ENCODE results near the gene RPL7A. TPM values are rescaled to one million over a fixed set of nuclear protein-coding genes. Genes with fewer than 3 reads are reported as not detected.

Gene RPL7A
- total and polyA plus RNA-seq, 12 donors = 859 to 3,182 (median 927) TPM

DNA sequence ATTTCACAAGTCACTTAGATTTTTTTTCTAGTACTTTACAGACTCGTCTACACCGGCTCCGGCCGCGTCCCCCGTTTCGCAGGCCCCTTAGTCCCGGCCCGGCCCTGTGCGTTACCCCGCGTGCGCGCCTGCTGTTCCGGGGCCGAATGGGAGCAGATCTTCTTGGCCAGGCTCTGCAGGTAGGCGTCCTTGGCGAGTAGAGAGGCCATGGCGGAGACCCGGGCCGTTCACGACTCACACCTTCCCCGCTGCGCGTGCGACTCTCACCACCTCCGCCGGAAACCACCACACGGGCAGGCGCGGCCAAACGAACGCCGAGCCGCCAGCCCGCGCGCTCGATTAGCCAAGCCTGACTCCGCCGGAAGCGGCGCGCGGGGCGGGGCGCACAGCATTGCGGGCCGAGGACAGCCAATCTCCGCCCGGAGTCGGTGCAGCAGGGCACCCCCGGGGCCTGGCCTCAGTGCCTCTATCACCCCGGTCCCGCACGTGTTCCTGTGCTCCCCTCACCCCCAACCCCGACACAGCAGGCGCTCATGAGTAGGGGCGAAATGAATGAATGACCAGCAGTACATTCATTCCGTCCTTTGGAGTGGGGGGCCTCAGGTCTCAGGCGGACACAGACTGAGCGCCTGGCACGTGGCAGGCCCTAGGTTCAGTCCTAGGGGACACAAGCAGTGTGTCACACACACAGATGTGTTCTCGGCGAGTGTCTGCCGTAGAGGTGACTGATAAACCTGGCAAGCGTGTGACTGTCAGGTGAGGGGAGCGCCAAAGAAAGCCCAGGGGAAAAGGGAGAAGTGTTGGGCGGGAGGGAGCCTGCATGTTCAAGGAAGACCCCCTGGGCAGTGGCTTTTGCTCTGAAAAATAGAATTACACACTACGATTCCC lies 11.8 kb upstream of the RPL7A start, which contains the start of gene SURF6:
Gene SURF6 (minus strand): TSS at position 265 of the 888 bp plus-strand sequence. CDS start 56 bp downstream, at position 209.
- peak within 1 kb of the TSS; percentile 69 to 95 (median 82) for H3K4me3 ChIP-seq
- 3% methylated on average over 70 of the region's 70 CpGs for WGBS, 2 donors
- H3K27me3 ChIP-seq = no peaks in the 10 kb centered on the region
- intact Hi-C loops (cut with DNase I) = loop anchor here in 3 of 10 donors (5.0 to 10.0 kb wide), 4 partner anchors 36 to 301 kb away; partner anchors contain the start of genes GTF3C5 (in 1 of the 3), STKLD1 (in 1 of the 3) and SURF4 (in 1 of the 3)
- peak within 1 kb of the TSS in 9 of 10 donors; percentile 63 to 85 (median 82) for H3K27ac ChIP-seq
- DNase-seq (peak; percentile 91), ATAC-seq (peak; percentile 94 to 96 (median 96))
- H3K4me1 ChIP-seq = peaks cover 4 to 57% (median 23%) of the 10 kb centered on the region in 9 donors
- no peaks in the 10 kb centered on the region for H3K9me3 ChIP-seq
- TF ChIP-seq, protein P1, sequence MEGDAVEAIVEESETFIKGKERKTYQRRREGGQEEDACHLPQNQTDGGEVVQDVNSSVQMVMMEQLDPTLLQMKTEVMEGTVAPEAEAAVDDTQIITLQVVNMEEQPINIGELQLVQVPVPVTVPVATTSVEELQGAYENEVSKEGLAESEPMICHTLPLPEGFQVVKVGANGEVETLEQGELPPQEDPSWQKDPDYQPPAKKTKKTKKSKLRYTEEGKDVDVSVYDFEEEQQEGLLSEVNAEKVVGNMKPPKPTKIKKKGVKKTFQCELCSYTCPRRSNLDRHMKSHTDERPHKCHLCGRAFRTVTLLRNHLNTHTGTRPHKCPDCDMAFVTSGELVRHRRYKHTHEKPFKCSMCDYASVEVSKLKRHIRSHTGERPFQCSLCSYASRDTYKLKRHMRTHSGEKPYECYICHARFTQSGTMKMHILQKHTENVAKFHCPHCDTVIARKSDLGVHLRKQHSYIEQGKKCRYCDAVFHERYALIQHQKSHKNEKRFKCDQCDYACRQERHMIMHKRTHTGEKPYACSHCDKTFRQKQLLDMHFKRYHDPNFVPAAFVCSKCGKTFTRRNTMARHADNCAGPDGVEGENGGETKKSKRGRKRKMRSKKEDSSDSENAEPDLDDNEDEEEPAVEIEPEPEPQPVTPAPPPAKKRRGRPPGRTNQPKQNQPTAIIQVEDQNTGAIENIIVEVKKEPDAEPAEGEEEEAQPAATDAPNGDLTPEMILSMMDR (IDR thresholded peaks at IDR 0.05) = no peak
- peaks cover 0 to 62% (median 37%) of the 10 kb centered on the region in 9 donors for H3K36me3 ChIP-seq

DNA sequence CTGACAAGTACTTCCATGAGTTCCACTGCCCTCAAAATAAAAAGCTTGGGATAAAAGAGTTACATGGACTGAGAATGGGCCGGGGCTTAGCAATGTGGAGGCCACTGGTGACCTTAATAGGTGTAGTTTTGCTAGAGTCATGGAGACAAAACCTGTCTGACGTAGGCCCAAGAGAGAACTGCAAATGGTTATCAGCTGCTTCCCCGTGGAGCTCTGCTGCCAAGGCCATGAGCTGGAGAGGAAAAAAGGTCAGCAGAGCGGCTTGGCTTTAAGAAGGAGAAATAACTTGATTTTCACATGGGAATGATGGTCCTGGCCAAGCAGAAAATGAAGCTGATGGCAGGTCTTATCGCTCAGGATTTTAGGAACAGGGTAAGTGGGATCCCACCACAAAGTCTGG lies 8.4 kb upstream of the RPL7A start:
- ATAC-seq (no peak), DNase-seq (no peak)
- TF ChIP-seq, protein P1 (IDR thresholded peaks at IDR 0.05) = no peak
- WGBS, 2 donors = 73 to 81% methylated on average over 5 of the region's 5 CpGs
- H3K4me1 ChIP-seq = peaks cover 4 to 68% (median 18%) of the 10 kb centered on the region in 9 donors
- intact Hi-C loops (cut with DNase I) = loop anchor here in 5 of 10 donors (5.0 to 10.0 kb wide), 4 partner anchors 33 to 305 kb away; partner anchors contain the start of genes GTF3C5 (in 1 of the 5), STKLD1 (in 1 of the 5) and SURF4 (in 1 of the 5)
- no peaks in the 10 kb centered on the region for H3K9me3 ChIP-seq
- H3K4me3 ChIP-seq = peak overlapping the region in 1 of 10 donors; percentile 45
- peaks cover 0 to 62% (median 33%) of the 10 kb centered on the region in 9 donors for H3K36me3 ChIP-seq
- no peaks in the 10 kb centered on the region for H3K27me3 ChIP-seq
- H3K27ac ChIP-seq = peak overlapping the region in 7 of 10 donors; percentile 23 to 90 (median 43)

DNA sequence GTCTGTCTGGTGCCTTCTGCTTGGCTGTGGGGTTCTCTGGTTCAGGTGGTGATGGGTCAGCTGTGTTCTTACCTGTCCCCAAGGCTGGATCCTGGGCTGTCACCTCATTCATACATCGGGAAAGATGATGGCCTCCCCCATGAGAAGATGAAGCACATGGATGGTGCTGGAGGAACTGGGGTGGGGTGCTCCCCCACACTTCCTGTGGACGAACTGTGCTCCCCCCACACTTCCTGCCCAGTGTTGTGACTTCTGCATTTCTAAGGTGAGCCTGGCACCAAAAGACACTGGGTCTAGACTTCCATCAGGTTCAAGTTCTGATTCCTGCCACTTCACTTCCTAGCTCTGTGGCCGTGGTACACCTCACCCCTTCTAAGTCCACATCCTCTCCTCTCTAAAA lies 7.8 kb upstream of the RPL7A start:
- Histone ChIP-seq H3K36me3 (peaks cover 0 to 67% (median 34%) of the 10 kb centered on the region in 9 donors), H3K4me3 (peak overlapping the region in 1 of 10 donors; percentile 45), H3K27me3 (no peaks in the 10 kb centered on the region), H3K9me3 (no peaks in the 10 kb centered on the region), H3K27ac (peak overlapping the region in 7 of 10 donors; percentile 10 to 90 (median 43)), H3K4me1 (peaks cover 2 to 62% (median 12%) of the 10 kb centered on the region in 9 donors)
- TF ChIP-seq, protein P1 (IDR thresholded peaks at IDR 0.05) = no peak
- WGBS, 2 donors = 72 to 79% methylated on average over 3 of the region's 3 CpGs
- intact Hi-C loops (cut with DNase I) = loop anchor here in 2 of 10 donors (10.0 kb wide), 1 partner anchor 145 kb away; no protein-coding TSS in a partner anchor
- no peak for DNase-seq
- no peak for ATAC-seq

GRCh38 chr9:133340916-133341315 lies 7.1 kb upstream of the RPL7A start:
- 88 to 90% methylated on average over 13 of the region's 13 CpGs for WGBS, 2 donors
- ATAC-seq (no peak), DNase-seq (no peak)
- H3K4me1 ChIP-seq = peaks cover 0 to 60% (median 10%) of the 10 kb centered on the region in 9 donors
- H3K36me3 ChIP-seq = peaks cover 0 to 74% (median 34%) of the 10 kb centered on the region in 9 donors
- no peaks in the 10 kb centered on the region for H3K27me3 ChIP-seq
- H3K4me3 ChIP-seq = peak overlapping the region in 1 of 10 donors; percentile 45
- intact Hi-C loops (cut with DNase I) = loop anchor here in 2 of 10 donors (10.0 kb wide), 1 partner anchor 144 kb away; no protein-coding TSS in a partner anchor
- H3K9me3 ChIP-seq = no peaks in the 10 kb centered on the region
- H3K27ac ChIP-seq = peak overlapping the region in 6 of 10 donors; percentile 4 to 90 (median 38)
- TF ChIP-seq, protein P1 (IDR thresholded peaks at IDR 0.05) = no peak
